SK-N-MC (cell line): Measurements from ENCODE around the gene CCDC69.
"Not testable (repeated sequence)": the region's sequence is repeated elsewhere in the genome, so short reads cannot be mapped to it uniquely, and the experiment has no call there.

ENCODE experiments used
- DNase-seq: peaks from one replicate; pipeline ENCODE4 v3.0.0-alpha.2; 2011; ENCODE audit warnings: low read depth, low spot score
- H3K27ac ChIP-seq: fragments of 200-600 bp; sonication (generic); 2 replicates; pipeline ENCODE4 v1.5.1; 2016; ENCODE audit warnings: mixed run types
- H3K36me3 ChIP-seq: fragments of 200-600 bp; sonication (generic); 2 replicates; pipeline ENCODE4 v1.6.1; 2017; ENCODE audit warnings: antibody characterized with exemption, low read length, mixed read lengths; ENCODE audit not compliant: insufficient read depth
- H3K4me3 ChIP-seq: fragments of 200-600 bp; sonication (generic); 2 replicates; pipeline ENCODE4 v1.5.1; 2016
- H3K9ac ChIP-seq: fragments of 200-600 bp; sonication (generic); 2 replicates; pipeline ENCODE4 v1.8.0; 2017; ENCODE audit warnings: mixed run types, mixed read lengths; ENCODE audit not compliant: insufficient read length
- H3K9me3 ChIP-seq: fragments of 200-600 bp; sonication (generic); 2 replicates; pipeline ENCODE4 v1.6.1; 2017; ENCODE audit warnings: low read depth, mild to moderate bottlenecking, antibody characterized with exemption, low read length, moderate library complexity, mixed read lengths
- EZH2 ChIP-seq: fragments of 200-600 bp; sonication (generic); IDR thresholded peaks from one replicate; pipeline ENCODE4 v1.6.1; 2017; ENCODE audit warnings: antibody characterized with exemption
- FOXP2 ChIP-seq: optimal IDR thresholded peaks from 2 replicates; pipeline ENCODE3; 2011; ENCODE audit warnings: mild to moderate bottlenecking, moderate library complexity; ENCODE audit not compliant: insufficient read depth; ENCODE audit errors: extremely low read length, control extremely low read depth
- POLR2AphosphoS5 ChIP-seq: IDR thresholded peaks from 2 replicates; pipeline ENCODE4 v1.6.1; 2012; ENCODE audit warnings: mild to moderate bottlenecking, low read depth, low read length, borderline replicate concordance

The CCDC69 gene

GRCh38 chr5:151212406-151212798 lies 11.5 kb downstream of the CCDC69 start:
- DNase-seq, result no peak
- H3K4me3 ChIP-seq, result no peak overlapping the region
- H3K9me3 ChIP-seq, result no peaks in the 10 kb centered on the region
- TF ChIP-seq POLR2AphosphoS5 (no peak), EZH2 (no peak), FOXP2 (no peak)
- no peaks in the 10 kb centered on the region for H3K36me3 ChIP-seq
- no peak overlapping the region for H3K9ac ChIP-seq
- H3K27ac ChIP-seq, result no peak overlapping the region

DNA sequence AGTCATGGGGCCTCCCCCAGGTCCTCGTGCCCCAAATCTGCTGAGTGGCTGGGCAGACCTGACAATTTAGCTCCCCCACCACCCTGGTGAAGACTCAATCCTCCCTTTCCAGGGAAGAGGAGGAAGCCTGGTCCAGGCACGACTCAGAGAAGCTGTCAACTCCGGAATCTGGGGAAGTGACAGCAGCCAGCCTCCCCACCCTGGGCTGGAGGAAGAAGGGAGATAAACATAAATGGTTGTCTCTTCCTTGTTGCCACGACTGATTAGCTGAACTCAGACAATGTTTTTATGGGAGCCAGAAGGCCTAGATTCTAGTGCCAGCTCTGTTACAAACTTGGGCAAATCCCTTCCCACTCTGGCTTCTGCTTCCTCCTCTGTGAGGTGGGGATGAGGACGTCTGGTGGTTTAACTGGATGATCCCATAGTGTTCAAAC lies 15.4 kb downstream of the CCDC69 start:
- no peak overlapping the region for H3K4me3 ChIP-seq
- no peak for TF ChIP-seq EZH2
- TF ChIP-seq FOXP2, result no peak
- TF ChIP-seq POLR2AphosphoS5, result no peak
- DNase-seq, result no peak
- no peaks in the 10 kb centered on the region for H3K9me3 ChIP-seq
- no peak overlapping the region for H3K9ac ChIP-seq
- no peaks in the 10 kb centered on the region for H3K36me3 ChIP-seq
- H3K27ac ChIP-seq, result no peak overlapping the region

DNA sequence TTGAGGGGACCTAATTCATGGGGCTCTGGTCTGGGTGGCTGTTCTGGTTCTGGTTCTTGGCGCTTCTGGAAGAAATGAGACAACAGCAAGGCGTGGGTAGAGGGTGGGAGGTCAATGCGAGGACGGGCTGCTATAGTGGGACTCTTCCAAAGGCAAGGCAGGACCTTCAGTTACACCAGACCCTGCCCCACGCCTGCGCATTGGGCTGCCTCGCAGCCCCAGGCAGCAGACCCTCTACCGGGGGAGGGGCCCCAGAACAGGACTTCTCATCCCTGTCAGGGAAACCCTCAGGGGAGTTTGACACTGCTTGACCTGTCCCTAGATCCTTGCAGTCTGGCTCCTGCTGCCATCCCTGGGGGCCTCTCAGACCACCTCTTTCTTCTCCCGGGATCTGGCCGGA lies 18.5 kb downstream of the CCDC69 start:
- no peak for DNase-seq
- Histone ChIP-seq H3K4me3 (no peak overlapping the region), H3K9ac (no peak overlapping the region), H3K27ac (no peak overlapping the region), H3K36me3 (no peaks in the 10 kb centered on the region), H3K9me3 (no peaks in the 10 kb centered on the region)
- TF ChIP-seq POLR2AphosphoS5, result no peak
- no peak for TF ChIP-seq EZH2
- no peak for TF ChIP-seq FOXP2

- no peak overlapping the region for H3K4me3 ChIP-seq
- H3K36me3 ChIP-seq, result no peaks in the 10 kb centered on the region
- H3K9ac ChIP-seq, result no peak overlapping the region
- no peak for DNase-seq
- H3K27ac ChIP-seq, result no peak overlapping the region
- no peaks in the 10 kb centered on the region for H3K9me3 ChIP-seq
- TF ChIP-seq EZH2 (no peak), FOXP2 (no peak), POLR2AphosphoS5 (no peak)
Observed at GRCh38 chr5:151204051-151204450, 19.8 kb downstream of the CCDC69 start.

DNA sequence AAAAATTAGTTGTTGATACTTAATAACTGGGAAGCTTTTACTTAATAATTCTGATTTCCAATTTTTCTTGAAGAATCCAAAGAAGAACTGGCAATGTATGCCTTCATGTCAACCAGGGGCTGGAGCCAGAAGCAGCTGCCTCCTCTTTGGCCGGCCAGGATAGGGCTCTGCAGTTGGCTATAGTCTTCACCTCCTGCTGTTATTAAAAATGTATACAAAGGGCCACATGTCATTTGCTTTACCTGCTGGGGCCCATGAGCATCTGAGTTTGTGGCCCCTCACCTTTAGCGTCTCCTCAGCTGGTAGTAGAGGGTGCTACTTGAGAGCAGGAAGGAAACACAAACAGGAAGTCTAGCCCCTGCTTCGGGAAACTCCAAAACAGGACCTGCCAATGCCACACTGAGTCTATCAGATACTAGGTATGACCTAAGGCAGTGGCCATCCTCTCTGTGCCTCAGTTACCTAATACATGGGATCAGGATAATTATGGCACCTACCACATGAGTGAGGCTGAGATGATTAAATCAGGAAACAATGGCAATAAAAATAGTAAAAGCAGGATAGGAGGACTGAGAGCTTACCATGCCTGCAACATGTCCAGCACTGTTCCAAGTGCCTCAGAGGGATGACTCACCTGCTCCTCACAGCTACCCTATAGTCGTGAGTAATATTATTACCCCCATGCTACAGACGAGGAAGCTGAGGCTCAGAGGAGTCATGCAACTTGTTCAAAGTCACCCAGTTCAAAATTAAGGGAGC lies 21.3 kb downstream of the CCDC69 start:
- TF ChIP-seq POLR2AphosphoS5 (no peak), EZH2 (no peak), FOXP2 (no peak)
- Histone ChIP-seq H3K36me3 (no peaks in the 10 kb centered on the region), H3K27ac (no peak overlapping the region), H3K4me3 (no peak overlapping the region), H3K9me3 (no peaks in the 10 kb centered on the region), H3K9ac (no peak overlapping the region)
- DNase-seq, result no peak

DNA sequence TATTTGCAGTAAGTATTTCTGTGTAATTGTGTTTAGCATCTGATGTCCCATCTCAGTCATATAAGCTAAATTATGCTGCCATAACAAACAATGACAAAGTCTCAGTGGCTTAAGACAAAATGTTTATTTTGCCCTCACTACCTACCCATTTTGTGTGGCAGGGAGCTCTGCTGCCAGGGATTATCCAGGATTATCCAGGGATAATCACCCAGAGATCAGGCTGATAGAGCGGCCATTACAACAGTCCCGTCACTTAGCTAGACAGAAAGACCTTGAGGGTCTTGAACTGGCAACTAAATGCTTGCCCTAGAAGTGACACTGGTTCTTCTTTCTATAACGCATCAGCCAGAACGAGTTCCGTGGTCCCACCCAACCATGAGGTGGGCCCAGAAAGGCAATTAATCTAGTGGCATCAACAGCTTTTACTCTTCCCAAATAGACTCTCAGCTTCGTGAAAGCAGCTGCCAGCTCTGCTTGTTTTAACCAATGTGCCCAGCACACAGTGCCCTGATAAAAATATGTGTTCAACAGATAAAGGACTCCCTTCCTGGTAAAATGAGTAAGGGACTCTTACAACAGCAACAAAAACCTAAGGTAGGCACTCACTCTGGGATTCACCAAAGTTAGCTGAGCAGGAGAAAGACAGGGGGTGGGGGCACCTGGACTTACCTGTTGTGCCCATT lies 22.8 kb downstream of the CCDC69 start:
- no peak overlapping the region for H3K9ac ChIP-seq
- H3K9me3 ChIP-seq, result no peaks in the 10 kb centered on the region
- no peak overlapping the region for H3K4me3 ChIP-seq
- no peak overlapping the region for H3K27ac ChIP-seq
- DNase-seq, result no peak
- no peaks in the 10 kb centered on the region for H3K36me3 ChIP-seq
- no peak for TF ChIP-seq FOXP2
- no peak for TF ChIP-seq EZH2
- TF ChIP-seq POLR2AphosphoS5, result no peak

- no peak for TF ChIP-seq EZH2
- no peak for TF ChIP-seq FOXP2
- TF ChIP-seq POLR2AphosphoS5, result no peak
- no peak overlapping the region for H3K9ac ChIP-seq
- no peak for DNase-seq
- H3K36me3 ChIP-seq, result no peaks in the 10 kb centered on the region
- no peak overlapping the region for H3K4me3 ChIP-seq
- no peak overlapping the region for H3K27ac ChIP-seq
- H3K9me3 ChIP-seq, result no peaks in the 10 kb centered on the region
Observed at GRCh38 chr5:151199581-151200185, 24.2 kb downstream of the CCDC69 start.

- H3K9me3 ChIP-seq, result no peaks in the 10 kb centered on the region
- no peak overlapping the region for H3K27ac ChIP-seq
- no peak for DNase-seq
- H3K36me3 ChIP-seq, result no peaks in the 10 kb centered on the region
- no peak overlapping the region for H3K9ac ChIP-seq
- TF ChIP-seq POLR2AphosphoS5 (no peak), EZH2 (no peak), FOXP2 (no peak)
- H3K4me3 ChIP-seq, result no peak overlapping the region
Observed at GRCh38 chr5:151198861-151199260, 25.0 kb downstream of the CCDC69 start.

DNA sequence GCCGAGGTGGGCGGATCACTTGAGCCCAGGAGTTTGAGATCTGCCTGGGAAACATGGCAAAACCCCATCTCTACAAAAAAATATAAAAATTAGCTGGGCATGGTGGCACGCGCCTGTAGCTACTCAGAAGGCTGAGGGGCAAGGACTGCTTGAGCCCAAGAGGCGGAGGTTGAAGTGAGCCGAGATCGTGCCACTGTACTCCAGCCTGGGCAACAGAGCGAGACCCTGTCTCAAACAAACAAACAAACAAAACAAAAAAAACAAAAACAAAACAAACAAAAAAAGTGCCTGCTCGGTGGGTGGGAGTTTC lies 26.6 kb downstream of the CCDC69 start:
- not testable (repeated sequence) for H3K36me3 ChIP-seq, H3K4me3 ChIP-seq, DNase-seq, H3K27ac ChIP-seq, H3K9me3 ChIP-seq, H3K9ac ChIP-seq
